IPS-20b (cell line): ENCODE data around the gene ZDHHC14.
"Not testable (repeated sequence)": the region's sequence is repeated elsewhere in the genome, so short reads cannot be mapped to it uniquely, and the experiment has no call there.

Source experiments
- H3K27ac ChIP-seq: one replicate; pipeline ENCODE4 v1.5.1; 2013; ENCODE audit warnings: low read length
- H3K27me3 ChIP-seq: 2 replicates; pipeline ENCODE4 v1.6.1; 2013; ENCODE audit warnings: mild to moderate bottlenecking, low read length, inconsistent platforms; ENCODE audit not compliant: insufficient read depth
- H3K36me3 ChIP-seq: 2 replicates; pipeline ENCODE4 v1.6.1; 2013; ENCODE audit warnings: low read depth, mild to moderate bottlenecking, inconsistent platforms, low read length, moderate library complexity; ENCODE audit not compliant: insufficient read depth
- H3K4me1 ChIP-seq: 2 replicates; pipeline ENCODE4 v1.6.1; 2013; ENCODE audit warnings: mild to moderate bottlenecking, control low read depth, inconsistent platforms, low read length, moderate library complexity; ENCODE audit not compliant: insufficient read depth
- H3K4me3 ChIP-seq: 2 replicates; pipeline ENCODE4 v1.5.1; 2013; ENCODE audit warnings: mild to moderate bottlenecking, low read length, inconsistent platforms
- H3K9ac ChIP-seq: 2 replicates; pipeline ENCODE4 v1.6.1; 2013; ENCODE audit warnings: low read depth, mild to moderate bottlenecking, inconsistent platforms, low read length, moderate library complexity
- H3K9me3 ChIP-seq: 2 replicates; pipeline ENCODE4 v1.6.1; 2013; ENCODE audit warnings: mild to moderate bottlenecking, low read depth, low read length, inconsistent platforms; ENCODE audit not compliant: insufficient read depth

The ZDHHC14 gene

GRCh38 chr6:157563611-157564284 lies 182.8 kb downstream of the ZDHHC14 start:
- Histone ChIP-seq H3K36me3 (no peaks in the 10 kb centered on the region), H3K27me3 (no peaks in the 10 kb centered on the region), H3K9ac (no peak overlapping the region), H3K27ac (no peak overlapping the region), H3K4me1 (no peaks in the 10 kb centered on the region), H3K4me3 (no peak overlapping the region), H3K9me3 (no peaks in the 10 kb centered on the region)

- Histone ChIP-seq H3K36me3 (no peaks in the 10 kb centered on the region), H3K9ac (no peak overlapping the region), H3K27ac (no peak overlapping the region), H3K9me3 (no peaks in the 10 kb centered on the region), H3K4me3 (no peak overlapping the region), H3K4me1 (no peaks in the 10 kb centered on the region), H3K27me3 (no peaks in the 10 kb centered on the region)
Measured at GRCh38 chr6:157568702-157569101, 187.7 kb downstream of the ZDHHC14 start.

- no peak overlapping the region for H3K4me3 ChIP-seq
- H3K4me1 ChIP-seq = no peaks in the 10 kb centered on the region
- H3K27me3 ChIP-seq = no peaks in the 10 kb centered on the region
- H3K9ac ChIP-seq = no peak overlapping the region
- no peaks in the 10 kb centered on the region for H3K9me3 ChIP-seq
- no peaks in the 10 kb centered on the region for H3K36me3 ChIP-seq
- no peak overlapping the region for H3K27ac ChIP-seq
Measured at GRCh38 chr6:157569543-157569942, 188.6 kb downstream of the ZDHHC14 start.

- H3K27ac ChIP-seq = no peak overlapping the region
- H3K4me1 ChIP-seq = no peaks in the 10 kb centered on the region
- H3K27me3 ChIP-seq = no peaks in the 10 kb centered on the region
- no peak overlapping the region for H3K9ac ChIP-seq
- no peak overlapping the region for H3K4me3 ChIP-seq
- no peaks in the 10 kb centered on the region for H3K9me3 ChIP-seq
- no peaks in the 10 kb centered on the region for H3K36me3 ChIP-seq
Measured at GRCh38 chr6:157570104-157570503, 189.1 kb downstream of the ZDHHC14 start.

- H3K9ac ChIP-seq = no peak overlapping the region
- H3K4me3 ChIP-seq = no peak overlapping the region
- no peaks in the 10 kb centered on the region for H3K27me3 ChIP-seq
- no peaks in the 10 kb centered on the region for H3K4me1 ChIP-seq
- no peaks in the 10 kb centered on the region for H3K9me3 ChIP-seq
- no peak overlapping the region for H3K27ac ChIP-seq
- no peaks in the 10 kb centered on the region for H3K36me3 ChIP-seq
Measured at GRCh38 chr6:157570752-157571151, 189.8 kb downstream of the ZDHHC14 start.

- H3K9me3 ChIP-seq = no peaks in the 10 kb centered on the region
- no peak overlapping the region for H3K4me3 ChIP-seq
- no peaks in the 10 kb centered on the region for H3K4me1 ChIP-seq
- H3K27me3 ChIP-seq = no peaks in the 10 kb centered on the region
- H3K27ac ChIP-seq = no peak overlapping the region
- no peaks in the 10 kb centered on the region for H3K36me3 ChIP-seq
- no peak overlapping the region for H3K9ac ChIP-seq
Measured at GRCh38 chr6:157571269-157571668, 190.3 kb downstream of the ZDHHC14 start.

GRCh38 chr6:157571950-157572349 lies 191.0 kb downstream of the ZDHHC14 start:
- no peak overlapping the region for H3K27ac ChIP-seq
- no peak overlapping the region for H3K4me3 ChIP-seq
- H3K36me3 ChIP-seq = no peaks in the 10 kb centered on the region

GRCh38 chr6:157574851-157575424 lies 193.9 kb downstream of the ZDHHC14 start:
- Histone ChIP-seq H3K27me3 (no peaks in the 10 kb centered on the region), H3K4me1 (no peaks in the 10 kb centered on the region), H3K36me3 (no peaks in the 10 kb centered on the region), H3K4me3 (no peak overlapping the region), H3K9ac (no peak overlapping the region), H3K9me3 (no peaks in the 10 kb centered on the region), H3K27ac (no peak overlapping the region)

More at GRCh38 chr6:157571950-157572349, 191.0 kb downstream of the ZDHHC14 start:
- no peaks in the 10 kb centered on the region for H3K9me3 ChIP-seq
- no peaks in the 10 kb centered on the region for H3K27me3 ChIP-seq
- no peak overlapping the region for H3K9ac ChIP-seq
- H3K4me1 ChIP-seq = no peaks in the 10 kb centered on the region

GRCh38 chr6:157575436-157576145 lies 194.6 kb downstream of the ZDHHC14 start:
- Histone ChIP-seq H3K9me3 (no peaks in the 10 kb centered on the region), H3K36me3 (no peaks in the 10 kb centered on the region), H3K4me3 (no peak overlapping the region), H3K4me1 (no peaks in the 10 kb centered on the region), H3K27me3 (no peaks in the 10 kb centered on the region), H3K27ac (no peak overlapping the region), H3K9ac (no peak overlapping the region)

GRCh38 chr6:157576991-157577390 lies 196.0 kb downstream of the ZDHHC14 start:
- H3K9ac ChIP-seq, H3K27me3 ChIP-seq, H3K36me3 ChIP-seq, H3K4me1 ChIP-seq, H3K4me3 ChIP-seq, H3K27ac ChIP-seq, H3K9me3 ChIP-seq: not testable (repeated sequence)

GRCh38 chr6:157578527-157578926 lies 197.5 kb downstream of the ZDHHC14 start:
- not testable (repeated sequence) for H3K4me3 ChIP-seq, H3K36me3 ChIP-seq, H3K4me1 ChIP-seq, H3K27me3 ChIP-seq, H3K9ac ChIP-seq, H3K9me3 ChIP-seq, H3K27ac ChIP-seq

- H3K27ac ChIP-seq = no peak overlapping the region
- no peaks in the 10 kb centered on the region for H3K27me3 ChIP-seq
- H3K9me3 ChIP-seq = no peaks in the 10 kb centered on the region
- H3K36me3 ChIP-seq = no peaks in the 10 kb centered on the region
- H3K9ac ChIP-seq = no peak overlapping the region
- H3K4me3 ChIP-seq = no peak overlapping the region
- H3K4me1 ChIP-seq = no peaks in the 10 kb centered on the region
Measured at GRCh38 chr6:157579467-157580031, 198.6 kb downstream of the ZDHHC14 start.
